ENCODE measurements around the gene ACAD11. TPM values are rescaled to one million over a fixed set of nuclear protein-coding genes. Genes with fewer than 3 reads are reported as not detected.

The ACAD11 gene
- total RNA-seq, 2 experiments from 2014 or later: 11.2 to 11.4 TPM

- H3K4me3 Mint-ChIP-seq: peak overlapping the region; percentile 95
- intact Hi-C loops (cut with micrococcal nuclease): loop anchor here (2.0 to 5.0 kb wide), 3 partner anchors 912 to 1826 kb away; partner anchors contain the start of genes ANAPC13, CDV3, CEP63 and MRPL3
- no peaks in the 10 kb centered on the region for H3K9me3 Mint-ChIP-seq
- peaks cover 8% of the 10 kb centered on the region for H3K36me3 Mint-ChIP-seq (ENCODE audit: low read depth)
- CTCF ChIA-PET: interaction anchor here (1.3 to 1.4 kb wide), 2 partner anchors 66 to 125 kb away, joined by 4 read pairs; no protein-coding TSS in a partner anchor
- peaks cover 44% of the 10 kb centered on the region for H3K4me1 Mint-ChIP-seq (ENCODE audit: low read depth)
- peak; percentile 9 for DNase-seq
- H3K27me3 Mint-ChIP-seq (ENCODE audit: low read depth): no peaks in the 10 kb centered on the region
- H3K27ac Mint-ChIP-seq: peak overlapping the region; percentile 94
Observed at GRCh38 chr3:132661101-132661500, 1.5 kb upstream of the ACAD11 start.

- Mint-ChIP-seq H3K4me3 (peak overlapping the region; percentile 95), H3K27ac (peak overlapping the region; percentile 94), H3K4me1 (ENCODE audit: low read depth) (peaks cover 45% of the 10 kb centered on the region), H3K36me3 (ENCODE audit: low read depth) (peaks cover 8% of the 10 kb centered on the region), H3K27me3 (ENCODE audit: low read depth) (no peaks in the 10 kb centered on the region), H3K9me3 (no peaks in the 10 kb centered on the region)
- intact Hi-C loops (cut with micrococcal nuclease): loop anchor here (1.0 to 5.0 kb wide), 6 partner anchors 62 to 1827 kb away; partner anchors contain the start of genes ANAPC13, CDV3, CEP63 and DNAJC13
- DNase-seq: no peak
- CTCF ChIA-PET: interaction anchor here (0.7 to 1.4 kb wide), 2 partner anchors 63 to 66 kb away, joined by 3 to 4 read pairs; no protein-coding TSS in a partner anchor
Observed at GRCh38 chr3:132660811-132661070, 1.1 kb upstream of the ACAD11 start.

GRCh38 chr3:132660052-132660810 is 622 bp upstream of the ACAD11 start, which contains the start of gene UBA5:
Gene UBA5, plus strand, starts transcription at chr3:132660329. Its CDS starts 209 bp downstream, at chr3:132660538.
- CTCF ChIA-PET: interaction anchor here (0.6 to 1.4 kb wide), 3 partner anchors 64 to 335 kb away, joined by 3 to 7 read pairs (median 4); no protein-coding TSS in a partner anchor
- intact Hi-C loops (cut with micrococcal nuclease): loop anchor here (1.0 to 5.0 kb wide), 6 partner anchors 62 to 1827 kb away; partner anchors contain the start of genes ANAPC13, CDV3, CEP63 and DNAJC13
- H3K4me3 Mint-ChIP-seq: peak within 1 kb of the TSS; percentile 95

GRCh38 chr3:132659000-132659364 is 627 bp downstream of the ACAD11 start:
- Mint-ChIP-seq H3K9me3 (no peaks in the 10 kb centered on the region), H3K4me3 (peak overlapping the region; percentile 95), H3K4me1 (ENCODE audit: low read depth) (peaks cover 41% of the 10 kb centered on the region), H3K27ac (peak overlapping the region; percentile 94), H3K36me3 (ENCODE audit: low read depth) (peaks cover 6% of the 10 kb centered on the region), H3K27me3 (ENCODE audit: low read depth) (no peaks in the 10 kb centered on the region)
- DNase-seq: no peak
- intact Hi-C loops (cut with micrococcal nuclease): loop anchor here (5.0 to 10.0 kb wide), 3 partner anchors 307 to 766 kb away; partner anchors contain the start of gene TMEM108
- CTCF ChIA-PET: no interaction called here

More at GRCh38 chr3:132660052-132660810, 622 bp upstream of the ACAD11 start, which contains the start of gene UBA5:
- Mint-ChIP-seq H3K4me1 (ENCODE audit: low read depth) (peaks cover 48% of the 10 kb centered on the region), H3K9me3 (no peaks in the 10 kb centered on the region), H3K27ac (peak within 1 kb of the TSS; percentile 94), H3K36me3 (ENCODE audit: low read depth) (peaks cover 8% of the 10 kb centered on the region), H3K27me3 (ENCODE audit: low read depth) (no peaks in the 10 kb centered on the region)
- DNase-seq: peak; percentile 74

- Mint-ChIP-seq H3K9me3 (no peaks in the 10 kb centered on the region), H3K27ac (no peak overlapping the region)
- intact Hi-C loops (cut with micrococcal nuclease): loop anchor here (5.0 to 10.0 kb wide), 3 partner anchors 306 to 767 kb away; partner anchors contain the start of gene TMEM108
Observed at GRCh38 chr3:132657869-132658747, 1.5 kb downstream of the ACAD11 start.

GRCh38 chr3:132655471-132655870 is 4.1 kb downstream of the ACAD11 start:
- intact Hi-C loops (cut with micrococcal nuclease): loop anchor here (5.0 to 10.0 kb wide), 3 partner anchors 303 to 769 kb away; partner anchors contain the start of gene TMEM108
- Mint-ChIP-seq H3K27me3 (ENCODE audit: low read depth) (no peaks in the 10 kb centered on the region), H3K9me3 (no peaks in the 10 kb centered on the region), H3K36me3 (ENCODE audit: low read depth) (peaks cover 1% of the 10 kb centered on the region), H3K4me3 (no peak overlapping the region), H3K27ac (no peak overlapping the region), H3K4me1 (ENCODE audit: low read depth) (peaks cover 23% of the 10 kb centered on the region)
- no peak for DNase-seq
- CTCF ChIA-PET: interaction anchor here (1.1 to 1.4 kb wide), 2 partner anchors 13 to 16 kb away, joined by 3 read pairs; no protein-coding TSS in a partner anchor

More at GRCh38 chr3:132657869-132658747, 1.5 kb downstream of the ACAD11 start:
- H3K4me1 Mint-ChIP-seq (ENCODE audit: low read depth): peaks cover 32% of the 10 kb centered on the region
- peak overlapping the region; percentile 32 for H3K4me3 Mint-ChIP-seq
- CTCF ChIA-PET: interaction anchor here (1.1 kb wide), 1 partner anchor 16 kb away, joined by 5 read pairs; no protein-coding TSS in a partner anchor
- peaks cover 4% of the 10 kb centered on the region for H3K36me3 Mint-ChIP-seq (ENCODE audit: low read depth)
- H3K27me3 Mint-ChIP-seq (ENCODE audit: low read depth): no peaks in the 10 kb centered on the region
- no peak for DNase-seq

GRCh38 chr3:132654721-132655120 is 4.9 kb downstream of the ACAD11 start:
- no peaks in the 10 kb centered on the region for H3K9me3 Mint-ChIP-seq
- no peaks in the 10 kb centered on the region for H3K27me3 Mint-ChIP-seq (ENCODE audit: low read depth)
- DNase-seq: no peak
- no peaks in the 10 kb centered on the region for H3K36me3 Mint-ChIP-seq (ENCODE audit: low read depth)
- CTCF ChIA-PET: interaction anchor here (0.9 to 1.1 kb wide), 2 partner anchors 9 to 12 kb away, joined by 3 read pairs; no protein-coding TSS in a partner anchor
- H3K4me3 Mint-ChIP-seq: no peak overlapping the region
- intact Hi-C loops (cut with micrococcal nuclease): loop anchor here (5.0 to 10.0 kb wide), 3 partner anchors 302 to 770 kb away; partner anchors contain the start of gene TMEM108
- H3K4me1 Mint-ChIP-seq (ENCODE audit: low read depth): peaks cover 23% of the 10 kb centered on the region
- no peak overlapping the region for H3K27ac Mint-ChIP-seq

- no peaks in the 10 kb centered on the region for H3K9me3 Mint-ChIP-seq
- CTCF ChIA-PET: interaction anchor here (0.8 to 0.9 kb wide), 2 partner anchors 9 to 118 kb away, joined by 3 read pairs; no protein-coding TSS in a partner anchor
- H3K27ac Mint-ChIP-seq: no peak overlapping the region
- no peak overlapping the region for H3K4me3 Mint-ChIP-seq
- intact Hi-C loops (cut with micrococcal nuclease): loop anchor here (10.0 kb wide), 2 partner anchors 381 to 771 kb away; partner anchors contain the start of gene TMEM108
- no peaks in the 10 kb centered on the region for H3K27me3 Mint-ChIP-seq (ENCODE audit: low read depth)
- no peaks in the 10 kb centered on the region for H3K36me3 Mint-ChIP-seq (ENCODE audit: low read depth)
- DNase-seq: no peak
- peaks cover 23% of the 10 kb centered on the region for H3K4me1 Mint-ChIP-seq (ENCODE audit: low read depth)
Observed at GRCh38 chr3:132654190-132654589, 5.4 kb downstream of the ACAD11 start.

GRCh38 chr3:132652640-132653270 is 6.9 kb downstream of the ACAD11 start:
- Mint-ChIP-seq H3K4me1 (ENCODE audit: low read depth) (peaks cover 15% of the 10 kb centered on the region), H3K27ac (no peak overlapping the region), H3K36me3 (ENCODE audit: low read depth) (no peaks in the 10 kb centered on the region), H3K27me3 (ENCODE audit: low read depth) (no peaks in the 10 kb centered on the region), H3K9me3 (no peaks in the 10 kb centered on the region), H3K4me3 (no peak overlapping the region)
- CTCF ChIA-PET: interaction anchor here (0.6 to 1.7 kb wide), 4 partner anchors 11 to 1001 kb away, joined by 3 read pairs; no protein-coding TSS in a partner anchor
- intact Hi-C loops (cut with micrococcal nuclease): loop anchor here (10.0 kb wide), 2 partner anchors 382 to 772 kb away; partner anchors contain the start of gene TMEM108
- DNase-seq: no peak

GRCh38 chr3:132650153-132650552 is 9.5 kb downstream of the ACAD11 start:
- Mint-ChIP-seq H3K36me3 (ENCODE audit: low read depth) (peaks cover 2% of the 10 kb centered on the region), H3K9me3 (no peaks in the 10 kb centered on the region), H3K4me3 (no peak overlapping the region)

GRCh38 chr3:132645058-132645457 is 14.6 kb downstream of the ACAD11 start:
- H3K27me3 Mint-ChIP-seq (ENCODE audit: low read depth): no peaks in the 10 kb centered on the region
- H3K9me3 Mint-ChIP-seq: no peaks in the 10 kb centered on the region
- H3K4me1 Mint-ChIP-seq (ENCODE audit: low read depth): peaks cover 3% of the 10 kb centered on the region
- no peak for DNase-seq
- no peak overlapping the region for H3K27ac Mint-ChIP-seq
- intact Hi-C loops (cut with micrococcal nuclease): no loop called here
- no peak overlapping the region for H3K4me3 Mint-ChIP-seq
- peaks cover 5% of the 10 kb centered on the region for H3K36me3 Mint-ChIP-seq (ENCODE audit: low read depth)
- CTCF ChIA-PET: interaction anchor here (0.7 to 2.3 kb wide), 4 partner anchors 10 to 109 kb away, joined by 3 to 11 read pairs (median 3); no protein-coding TSS in a partner anchor

More at GRCh38 chr3:132650153-132650552, 9.5 kb downstream of the ACAD11 start:
- DNase-seq: no peak
- Mint-ChIP-seq H3K27me3 (ENCODE audit: low read depth) (no peaks in the 10 kb centered on the region), H3K4me1 (ENCODE audit: low read depth) (peaks cover 2% of the 10 kb centered on the region), H3K27ac (no peak overlapping the region)
- CTCF ChIA-PET: interaction anchor here (1.3 kb wide), 1 partner anchor 114 kb away, joined by 7 read pairs; no protein-coding TSS in a partner anchor
- intact Hi-C loops (cut with micrococcal nuclease): loop anchor here (10.0 kb wide), 2 partner anchors 385 to 775 kb away; partner anchors contain the start of gene TMEM108

Data from activated naive CD4-positive, alpha-beta T cell treated with anti-CD3 and anti-CD28 coated beads for 36 hours (primary cell).